ENCODE measurements around the gene CSNK1A1.

Gene CSNK1A1

GRCh38 chr5:149583394-149583793, 32.2 kb upstream of the CSNK1A1 start:
- TF ChIP-seq NFIC (IDR thresholded peaks at IDR 0.05) (peak; percentile 49), CREB1 (IDR thresholded peaks at IDR 0.05; ENCODE audit: low read depth) (no peak)

GRCh38 chr5:149581931-149582768, 30.9 kb upstream of the CSNK1A1 start:
- TF ChIP-seq MAX (IDR thresholded peaks at IDR 0.05) (peak; percentile 49; the same call in 1 of the 2 replicates), TEAD4 (IDR thresholded peaks at IDR 0.05) (peak; percentile 65), EP300 (IDR thresholded peaks at IDR 0.05; ENCODE audit: borderline replicate concordance) (peak; percentile 75), EGR1 (IDR thresholded peaks at IDR 0.05) (no peak), NFIC (IDR thresholded peaks at IDR 0.05) (peak; percentile 88), YY1 (IDR thresholded peaks at IDR 0.05; ENCODE audit: low read depth) (no peak), FOXM1 (IDR thresholded peaks at IDR 0.05; ENCODE audit: borderline replicate concordance, low read depth) (peak; percentile 70; the same call in 1 of the 2 replicates), TCF12 (IDR thresholded peaks at IDR 0.05; ENCODE audit: low read depth) (peak; percentile 89; the same call in 1 of the 2 replicates), USF1 (IDR thresholded peaks at IDR 0.05) (0 out of 2 replicates have a peak, but pooled peaks have one; percentile 26)

GRCh38 chr5:149581192-149581861, 30.1 kb upstream of the CSNK1A1 start, which contains the start of gene ARHGEF37:
Gene ARHGEF37, plus strand, starts transcription at chr5:149581498. Its CDS starts 16,272 bp downstream, at chr5:149597770.
- peak; percentile 91 for TF ChIP-seq EP300 (IDR thresholded peaks at IDR 0.05; ENCODE audit: borderline replicate concordance)
- TF ChIP-seq FOXM1 (IDR thresholded peaks at IDR 0.05; ENCODE audit: borderline replicate concordance, low read depth): no peak; the same call in 1 of the 2 replicates
- 0 out of 2 replicates have a peak, but pooled peaks have one; percentile 40 for TF ChIP-seq YY1 (IDR thresholded peaks at IDR 0.05; ENCODE audit: low read depth)
- TF ChIP-seq TAF1 (IDR thresholded peaks at IDR 0.05; ENCODE audit: low read depth): 0 out of 2 replicates have a peak, but pooled peaks have one; percentile 38
- peak; percentile 88 for TF ChIP-seq TCF12 (IDR thresholded peaks at IDR 0.05; ENCODE audit: low read depth)
- peak; percentile 31; the same call in 1 of the 2 replicates for TF ChIP-seq MAX (IDR thresholded peaks at IDR 0.05)
- TF ChIP-seq NFIC (IDR thresholded peaks at IDR 0.05): peak; percentile 98
- TF ChIP-seq RAD21 (IDR thresholded peaks at IDR 0.05; ENCODE audit: low read depth): no peak
- peak; percentile 84 for TF ChIP-seq EGR1 (IDR thresholded peaks at IDR 0.05)
- TF ChIP-seq ZBTB7A (IDR thresholded peaks at IDR 0.05; ENCODE audit: low read depth): no peak; the same call in none of the 2 replicates
- TF ChIP-seq CREB1 (IDR thresholded peaks at IDR 0.05; ENCODE audit: low read depth): no peak
- TF ChIP-seq USF1 (IDR thresholded peaks at IDR 0.05): no peak
- peak; percentile 75 for TF ChIP-seq TEAD4 (IDR thresholded peaks at IDR 0.05)
- peak; percentile 19; the same call in 1 of the 2 replicates for TF ChIP-seq CEBPB (IDR thresholded peaks at IDR 0.05)

- no peak for TF ChIP-seq TAF1 (IDR thresholded peaks at IDR 0.05; ENCODE audit: low read depth)
- no peak for TF ChIP-seq YY1 (IDR thresholded peaks at IDR 0.05; ENCODE audit: low read depth)
- TF ChIP-seq EGR1 (IDR thresholded peaks at IDR 0.05): no peak
- no peak for TF ChIP-seq CREB1 (IDR thresholded peaks at IDR 0.05; ENCODE audit: low read depth)
- TF ChIP-seq EP300 (IDR thresholded peaks at IDR 0.05; ENCODE audit: borderline replicate concordance): no peak
- no peak for TF ChIP-seq TCF12 (IDR thresholded peaks at IDR 0.05; ENCODE audit: low read depth)
- no peak for TF ChIP-seq REST (IDR thresholded peaks at IDR 0.05; ENCODE audit: low read depth)
- no peak for TF ChIP-seq USF1 (IDR thresholded peaks at IDR 0.05)
- TF ChIP-seq FOXM1 (IDR thresholded peaks at IDR 0.05; ENCODE audit: borderline replicate concordance, low read depth): no peak
- no peak for TF ChIP-seq CEBPB (IDR thresholded peaks at IDR 0.05)
- TF ChIP-seq MAX (IDR thresholded peaks at IDR 0.05): no peak
- TF ChIP-seq NFIC (IDR thresholded peaks at IDR 0.05): no peak
- no peak for TF ChIP-seq RAD21 (IDR thresholded peaks at IDR 0.05; ENCODE audit: low read depth)
These were observed 29.6 kb upstream of the CSNK1A1 start for GRCh38 chr5:149580808-149581191.

- TF ChIP-seq EGR1 (IDR thresholded peaks at IDR 0.05): no peak
- TF ChIP-seq TAF1 (IDR thresholded peaks at IDR 0.05; ENCODE audit: low read depth): no peak
- no peak for TF ChIP-seq NFIC (IDR thresholded peaks at IDR 0.05)
- no peak for TF ChIP-seq REST (IDR thresholded peaks at IDR 0.05; ENCODE audit: low read depth)
- TF ChIP-seq YY1 (IDR thresholded peaks at IDR 0.05; ENCODE audit: low read depth): no peak
- TF ChIP-seq TEAD4 (IDR thresholded peaks at IDR 0.05): no peak
- no peak for TF ChIP-seq RAD21 (IDR thresholded peaks at IDR 0.05; ENCODE audit: low read depth)
- no peak for TF ChIP-seq TCF12 (IDR thresholded peaks at IDR 0.05; ENCODE audit: low read depth)
- TF ChIP-seq MAX (IDR thresholded peaks at IDR 0.05): no peak
- TF ChIP-seq FOXM1 (IDR thresholded peaks at IDR 0.05; ENCODE audit: borderline replicate concordance, low read depth): no peak
- no peak for TF ChIP-seq ZBTB7A (IDR thresholded peaks at IDR 0.05; ENCODE audit: low read depth)
- no peak for TF ChIP-seq EP300 (IDR thresholded peaks at IDR 0.05; ENCODE audit: borderline replicate concordance)
- TF ChIP-seq CEBPB (IDR thresholded peaks at IDR 0.05): no peak
- no peak for TF ChIP-seq USF1 (IDR thresholded peaks at IDR 0.05)
- TF ChIP-seq CREB1 (IDR thresholded peaks at IDR 0.05; ENCODE audit: low read depth): no peak
These were observed 27.7 kb upstream of the CSNK1A1 start for GRCh38 chr5:149578896-149579295.

Data from Ishikawa (cell line).